IMR-90 (cell line): Measurements from ENCODE around the gene HASPIN. TPM values are rescaled to one million over a fixed set of nuclear protein-coding genes. Genes with fewer than 3 reads are reported as not detected.

Experiments
- ATAC-seq: fragments of 200-7000 bp; cut with Tn5 transposase; 2 replicates; pipeline ENCODE4 v1.9.1; 2020; ENCODE audit warnings: low read depth, mild to moderate bottlenecking, moderate library complexity
- BruUV-seq: library from RNA; stranded (reverse); fragments of 400-500 nt; replicated peaks from 2 replicates; lab custom pipeline; 2021; lab: Mats Ljungman, UMichigan
- CTCF ChIA-PET: fragments of 300-600 bp; formaldehyde crosslinking; extraction: SDS; loops from one replicate; lab custom pipeline; 2021; ENCODE audit warnings: antibody characterized with exemption; lab: Yijun Ruan, JAX
- POLR2A ChIA-PET: fragments of 300-600 bp; sonication (Branson Sonifier 250); formaldehyde crosslinking; loops from one replicate; lab custom pipeline; 2022; ENCODE audit warnings: antibody characterized with exemption; ENCODE audit not compliant: unreplicated experiment; lab: Charles Lee
- DNase-seq: peaks from one replicate; pipeline ENCODE4 v3.0.0; 2013
- H2AFZ ChIP-seq: replicated peaks from 2 replicates; pipeline ENCODE3; 2013; ENCODE audit warnings: low read length, mild to moderate bottlenecking; ENCODE audit not compliant: poor library complexity
- H2AK5ac ChIP-seq: 2 replicates; pipeline ENCODE4 v1.6.1; 2013; ENCODE audit warnings: low read depth, low read length, inconsistent platforms
- H2AK9ac ChIP-seq: replicated peaks from 2 replicates; pipeline ENCODE3; 2013; ENCODE audit warnings: mild to moderate bottlenecking, low read depth, low read length, moderate library complexity; ENCODE audit not compliant: poor library complexity
- H2BK120ac ChIP-seq: 2 replicates; pipeline ENCODE4 v1.6.1; 2013; ENCODE audit warnings: low read depth, low read length, inconsistent platforms
- H2BK15ac ChIP-seq: 3 replicates; pipeline ENCODE4 v1.6.1; 2013; ENCODE audit warnings: low read depth, low read length, inconsistent platforms
- H2BK20ac ChIP-seq: 2 replicates; pipeline ENCODE4 v1.6.1; 2013; ENCODE audit warnings: low read depth, mild to moderate bottlenecking, inconsistent platforms, low read length, moderate library complexity
- H2BK5ac ChIP-seq: 2 replicates; pipeline ENCODE4 v1.6.1; 2013; ENCODE audit warnings: mild to moderate bottlenecking, low read depth, low read length, inconsistent platforms; ENCODE audit not compliant: poor library complexity, severe bottlenecking
- H3K14ac ChIP-seq: replicated peaks from 2 replicates; pipeline ENCODE4 v1.6.1; 2013; ENCODE audit warnings: low read depth, low read length, inconsistent platforms
- H3K18ac ChIP-seq: 2 replicates; pipeline ENCODE4 v1.6.1; 2013; ENCODE audit warnings: low read depth, low read length, control low read depth
- H3K23ac ChIP-seq: 2 replicates; pipeline ENCODE4 v1.6.1; 2013; ENCODE audit warnings: low read depth, low read length, inconsistent platforms
- H3K27ac ChIP-seq: 2 replicates; pipeline ENCODE4 v1.5.1; 2013; ENCODE audit warnings: mild to moderate bottlenecking, control low read depth, low read length; ENCODE audit not compliant: insufficient read depth
- H3K27me3 ChIP-seq: 2 replicates; pipeline ENCODE4 v1.6.1; 2013; ENCODE audit warnings: low read length; ENCODE audit not compliant: control insufficient read depth, insufficient read depth
- H3K36me3 ChIP-seq: 2 replicates; pipeline ENCODE4 v1.6.1; 2013; ENCODE audit warnings: low read length, mixed read lengths; ENCODE audit not compliant: control insufficient read depth, insufficient read depth
- H3K4ac ChIP-seq: 2 replicates; pipeline ENCODE4 v1.6.1; 2013; ENCODE audit warnings: low read depth, low read length, inconsistent platforms
- H3K4me1 ChIP-seq: 2 replicates; pipeline ENCODE4 v1.6.1; 2013; ENCODE audit warnings: low read length, mixed read lengths; ENCODE audit not compliant: control insufficient read depth, insufficient read depth
- H3K4me2 ChIP-seq: 2 replicates; pipeline ENCODE4 v1.6.1; 2013; ENCODE audit warnings: low read depth, mild to moderate bottlenecking, control low read depth, low read length, moderate library complexity
- H3K4me3 ChIP-seq: 2 replicates; pipeline ENCODE4 v1.5.1; 2013; ENCODE audit warnings: low read depth, mild to moderate bottlenecking, control low read depth, low read length, moderate library complexity; ENCODE audit not compliant: insufficient read depth
- H3K56ac ChIP-seq: 2 replicates; pipeline ENCODE4 v1.6.1; 2013; ENCODE audit warnings: low read length, inconsistent platforms; ENCODE audit not compliant: insufficient read depth; ENCODE audit errors: extremely low read depth
- H3K79me1 ChIP-seq, 2 experiments: 2 replicates each; pipeline ENCODE4 v1.6.1; 2013; ENCODE audit warnings: low read length in 2 of 2, inconsistent platforms in 1 of 2, low read depth in 1 of 2
- H3K9ac ChIP-seq: 2 replicates; pipeline ENCODE4 v1.6.1; 2013; ENCODE audit warnings: low read depth, low read length, control low read depth
- H3K9me1 ChIP-seq: 2 replicates; pipeline ENCODE4 v1.6.1; 2013; ENCODE audit warnings: low read length, inconsistent platforms; ENCODE audit not compliant: insufficient read depth
- H3K9me3 ChIP-seq: 2 replicates; pipeline ENCODE4 v1.6.1; 2013; ENCODE audit warnings: low read length; ENCODE audit not compliant: control insufficient read depth, insufficient read depth
- H4K20me1 ChIP-seq: 2 replicates; pipeline ENCODE4 v1.6.1; 2013; ENCODE audit warnings: low read length, inconsistent platforms; ENCODE audit not compliant: insufficient read depth
- H4K5ac ChIP-seq: 2 replicates; pipeline ENCODE4 v1.6.1; 2013; ENCODE audit warnings: mild to moderate bottlenecking, low read depth, low read length, control low read depth
- H4K8ac ChIP-seq, 2 experiments: 2 replicates each; pipeline ENCODE4 v1.6.1; 2013; ENCODE audit warnings: low read depth in 2 of 2, low read length in 2 of 2, control low read depth in 1 of 2, inconsistent platforms in 1 of 2
- H4K91ac ChIP-seq: 2 replicates; pipeline ENCODE4 v1.6.1; 2013; ENCODE audit warnings: low read depth, low read length, inconsistent platforms; ENCODE audit not compliant: insufficient read depth
- BHLHE40 ChIP-seq: fragments of 150-350 bp; IDR thresholded peaks from 2 replicates; pipeline ENCODE4 v1.6.1; 2016; ENCODE audit warnings: mild to moderate bottlenecking, low read depth, low read length
- CEBPB ChIP-seq: IDR thresholded peaks from 2 replicates; pipeline ENCODE4 v1.6.1; 2012; ENCODE audit warnings: low read depth, low read length, improper control_type of control experiment
- CHD1 ChIP-seq: IDR thresholded peaks from 2 replicates; pipeline ENCODE4 v1.6.1; 2012; ENCODE audit warnings: low read depth, low read length, improper control_type of control experiment
- FOS ChIP-seq: fragments of 150-350 bp; IDR thresholded peaks from 2 replicates; pipeline ENCODE4 v1.6.1; 2016; ENCODE audit warnings: low read depth, low read length
- MAFK ChIP-seq: IDR thresholded peaks from 2 replicates; pipeline ENCODE4 v1.6.1; 2012; ENCODE audit warnings: low read depth, low read length, improper control_type of control experiment
- MXI1 ChIP-seq: IDR thresholded peaks from 2 replicates; pipeline ENCODE4 v1.6.1; 2012; ENCODE audit warnings: low read depth, mild to moderate bottlenecking, low read length, moderate library complexity, borderline replicate concordance
- NFE2L2 ChIP-seq: fragments of 150-350 bp; IDR thresholded peaks from 2 replicates; pipeline ENCODE4 v1.6.1; 2016; ENCODE audit warnings: low read depth, mild to moderate bottlenecking, low read length
- POLR2A ChIP-seq: IDR thresholded peaks from 2 replicates; pipeline ENCODE4 v1.6.1; 2012; ENCODE audit warnings: mild to moderate bottlenecking, low read depth, low read length
- RAD21 ChIP-seq: IDR thresholded peaks from 2 replicates; pipeline ENCODE4 v1.6.1; 2012; ENCODE audit warnings: low read length, improper control_type of control experiment
- RCOR1 ChIP-seq: IDR thresholded peaks from 2 replicates; pipeline ENCODE4 v1.6.1; 2012; ENCODE audit warnings: mild to moderate bottlenecking, low read length, improper control_type of control experiment; ENCODE audit not compliant: insufficient replicate concordance
- RFX5 ChIP-seq: IDR thresholded peaks from 2 replicates; pipeline ENCODE4 v1.8.0; 2012; ENCODE audit warnings: low read depth, mild to moderate bottlenecking, low read length, moderate library complexity
- SMC3 ChIP-seq: fragments of 150-350 bp; IDR thresholded peaks from 2 replicates; pipeline ENCODE4 v1.6.1; 2016; ENCODE audit warnings: low read depth, mild to moderate bottlenecking, antibody characterized with exemption, low read length, moderate library complexity
- WGBS, 2 experiments: methylation state at CpG; one replicate each; pipeline versions ENCODE4 v1.1.5 to v1.1.7; 2013; ENCODE audit warnings: missing lambda C conversion rate in 2 of 2; ENCODE audit not compliant: insufficient read length in 1 of 2; ENCODE audit errors: extremely low coverage in 2 of 2; 5-methylcytosine and 5-hydroxymethylcytosine counted together
- dilution Hi-C: fragments of 300-500 bp; cut with HindIII; formaldehyde crosslinking; loops from one replicate; pipeline ENCODE4 v1.14.3; 2018; ENCODE audit warnings: low sequenced_read_pairs; ENCODE audit not compliant: unreplicated experiment
- in situ Hi-C: fragments of 300-500 bp; cut with MboI; formaldehyde crosslinking; loops from 3 replicates; pipeline ENCODE4 v1.14.3; 2019; ENCODE audit warnings: low sequenced_read_pairs, inconsistent platforms, mixed read lengths
- intact Hi-C: fragments of 100-400 bp; cut with micrococcal nuclease; formaldehyde crosslinking; loops from 2 replicates; pipeline ENCODE4 v1.10.0; 2022
- polyA plus RNA-seq, 3 experiments: library from polyadenylated mRNA; depleted of rRNA; stranded (reverse); fragments of >200 nt; gene quantifications; 2 replicates each; pipeline ENCODE4 v1.2.3, GENCODE V29; 2012; ENCODE audit warnings: low replicate concordance in 1 of 3
- total RNA-seq: library from RNA; depleted of rRNA; stranded (reverse); fragments of >200 nt; gene quantifications from 2 replicates; pipeline ENCODE4 v1.2.3, GENCODE V29; 2012
- TF ChIP-seq, protein P1 (sequence below): fragments of 150-350 bp; IDR thresholded peaks from 2 replicates; pipeline ENCODE4 v1.6.1; 2017; ENCODE audit warnings: mild to moderate bottlenecking, antibody characterized with exemption, low read length, low read depth
- TF ChIP-seq, protein P2 (sequence below): conservative IDR thresholded peaks from 2 replicates; pipeline ENCODE4 v1.5.1; 2012; ENCODE audit warnings: mild to moderate bottlenecking, low read depth, low read length, improper control_type of control experiment
- TF ChIP-seq, protein P3 (sequence below): fragments of 150-350 bp; IDR thresholded peaks from 2 replicates; pipeline ENCODE4 v1.6.1; 2016; ENCODE audit warnings: low read depth, mild to moderate bottlenecking, low read length, moderate library complexity, borderline replicate concordance

The HASPIN gene
- total and polyA plus RNA-seq, 2 of the 4 experiments (the other 2 are of a cell fraction) = 2.2 to 4.3 TPM

DNA sequence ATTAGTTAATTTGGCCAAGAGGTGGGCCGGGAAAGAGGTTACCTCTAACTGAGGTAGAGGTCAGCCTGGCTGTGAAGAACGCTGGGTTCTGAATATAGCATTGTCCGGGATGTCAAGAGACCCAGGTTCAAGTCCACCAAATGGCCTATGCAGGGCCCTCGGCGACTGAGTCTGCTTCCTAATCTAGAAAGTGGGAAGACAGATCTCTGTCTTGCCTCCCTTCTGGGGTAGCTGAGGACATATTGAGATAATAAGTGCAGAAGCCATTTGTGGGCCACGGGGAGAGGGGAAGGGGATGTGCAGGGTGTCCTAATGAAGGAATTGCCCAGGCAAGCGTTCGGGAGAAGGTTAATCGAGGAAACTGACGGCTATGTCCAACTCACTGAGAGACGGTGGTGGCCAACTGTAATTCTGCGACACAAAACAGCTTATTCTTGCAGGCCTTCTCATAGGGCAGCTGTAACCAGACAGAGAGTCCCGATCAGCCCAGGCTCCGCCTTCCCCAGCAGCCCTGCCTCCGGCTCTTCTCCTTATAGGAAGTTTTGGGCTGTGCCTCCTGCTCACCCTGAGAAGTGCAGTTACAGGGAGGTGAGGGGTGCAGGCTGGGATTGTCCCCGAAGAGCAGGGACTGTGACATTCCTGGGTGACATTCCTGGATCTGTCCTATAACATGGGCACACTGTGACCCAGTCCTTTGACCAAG, 15.9 kb downstream of the HASPIN start:
- H4K8ac ChIP-seq = no peak overlapping the region
- CTCF ChIA-PET = interaction anchor here (1.3 kb wide), 1 partner anchor 10 kb away, joined by 4 read pairs; no protein-coding TSS in a partner anchor
- no peak for TF ChIP-seq FOS
- no peak for TF ChIP-seq RAD21
- TF ChIP-seq BHLHE40 = no peak
- TF ChIP-seq, protein P1, sequence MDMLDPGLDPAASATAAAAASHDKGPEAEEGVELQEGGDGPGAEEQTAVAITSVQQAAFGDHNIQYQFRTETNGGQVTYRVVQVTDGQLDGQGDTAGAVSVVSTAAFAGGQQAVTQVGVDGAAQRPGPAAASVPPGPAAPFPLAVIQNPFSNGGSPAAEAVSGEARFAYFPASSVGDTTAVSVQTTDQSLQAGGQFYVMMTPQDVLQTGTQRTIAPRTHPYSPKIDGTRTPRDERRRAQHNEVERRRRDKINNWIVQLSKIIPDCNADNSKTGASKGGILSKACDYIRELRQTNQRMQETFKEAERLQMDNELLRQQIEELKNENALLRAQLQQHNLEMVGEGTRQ = no peak
- TF ChIP-seq MXI1 = no peak
- TF ChIP-seq, protein P2, sequence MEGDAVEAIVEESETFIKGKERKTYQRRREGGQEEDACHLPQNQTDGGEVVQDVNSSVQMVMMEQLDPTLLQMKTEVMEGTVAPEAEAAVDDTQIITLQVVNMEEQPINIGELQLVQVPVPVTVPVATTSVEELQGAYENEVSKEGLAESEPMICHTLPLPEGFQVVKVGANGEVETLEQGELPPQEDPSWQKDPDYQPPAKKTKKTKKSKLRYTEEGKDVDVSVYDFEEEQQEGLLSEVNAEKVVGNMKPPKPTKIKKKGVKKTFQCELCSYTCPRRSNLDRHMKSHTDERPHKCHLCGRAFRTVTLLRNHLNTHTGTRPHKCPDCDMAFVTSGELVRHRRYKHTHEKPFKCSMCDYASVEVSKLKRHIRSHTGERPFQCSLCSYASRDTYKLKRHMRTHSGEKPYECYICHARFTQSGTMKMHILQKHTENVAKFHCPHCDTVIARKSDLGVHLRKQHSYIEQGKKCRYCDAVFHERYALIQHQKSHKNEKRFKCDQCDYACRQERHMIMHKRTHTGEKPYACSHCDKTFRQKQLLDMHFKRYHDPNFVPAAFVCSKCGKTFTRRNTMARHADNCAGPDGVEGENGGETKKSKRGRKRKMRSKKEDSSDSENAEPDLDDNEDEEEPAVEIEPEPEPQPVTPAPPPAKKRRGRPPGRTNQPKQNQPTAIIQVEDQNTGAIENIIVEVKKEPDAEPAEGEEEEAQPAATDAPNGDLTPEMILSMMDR = no peak
- TF ChIP-seq POLR2A = no peak
- TF ChIP-seq MAFK = no peak
- no peak for TF ChIP-seq CEBPB
- TF ChIP-seq, protein P3, sequence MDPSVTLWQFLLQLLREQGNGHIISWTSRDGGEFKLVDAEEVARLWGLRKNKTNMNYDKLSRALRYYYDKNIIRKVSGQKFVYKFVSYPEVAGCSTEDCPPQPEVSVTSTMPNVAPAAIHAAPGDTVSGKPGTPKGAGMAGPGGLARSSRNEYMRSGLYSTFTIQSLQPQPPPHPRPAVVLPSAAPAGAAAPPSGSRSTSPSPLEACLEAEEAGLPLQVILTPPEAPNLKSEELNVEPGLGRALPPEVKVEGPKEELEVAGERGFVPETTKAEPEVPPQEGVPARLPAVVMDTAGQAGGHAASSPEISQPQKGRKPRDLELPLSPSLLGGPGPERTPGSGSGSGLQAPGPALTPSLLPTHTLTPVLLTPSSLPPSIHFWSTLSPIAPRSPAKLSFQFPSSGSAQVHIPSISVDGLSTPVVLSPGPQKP = no peak
- no peak for TF ChIP-seq SMC3
- TF ChIP-seq NFE2L2 = no peak
- no peak for TF ChIP-seq CHD1
- TF ChIP-seq RFX5 = no peak
- TF ChIP-seq RCOR1 = no peak

More for the DNA sequence above, 15.9 kb downstream of the HASPIN start:
- Histone ChIP-seq H3K27me3 (peaks cover 9% of the 10 kb centered on the region; the same call in 1 of the 2 replicates), H2AK5ac (no peak overlapping the region), H4K20me1 (no peaks in the 10 kb centered on the region), H2BK120ac (no peak overlapping the region), H2BK20ac (no peak overlapping the region), H3K9me1 (no peaks in the 10 kb centered on the region), H3K36me3 (no peaks in the 10 kb centered on the region), H3K4ac (no peak overlapping the region), H3K27ac (no peak overlapping the region), H3K9me3 (no peaks in the 10 kb centered on the region), H3K79me1 (no peaks in the 10 kb centered on the region), H3K4me3 (no peak overlapping the region), H2AFZ (no peak overlapping the region), H2AK9ac (peak overlapping the region; percentile 18), H2BK5ac (no peak overlapping the region), H4K5ac (no peak overlapping the region), H3K18ac (no peak overlapping the region), H2BK15ac (no peak overlapping the region), H3K4me2 (no peak overlapping the region), H3K14ac (no peak overlapping the region), H3K23ac (no peak overlapping the region), H3K56ac (no peak overlapping the region), H4K91ac (no peak overlapping the region), H3K4me1 (peaks cover 5% of the 10 kb centered on the region; the same call in 1 of the 2 replicates), H3K9ac (no peak overlapping the region)
- ATAC-seq = no peak
- BruUV-seq = no TSS peak
- WGBS, 2 experiments = 82% methylated on average over 8 of the region's 16 CpGs; no CpG with 5 or more reads in 1 of the 2 experiments
- dilution Hi-C loops (no loop called here), in situ Hi-C loops (loop anchor here (5.0 to 25.0 kb wide), 2 partner anchors 88 to 273 kb away; no protein-coding TSS in a partner anchor), intact Hi-C loops (loop anchor here (2.0 to 10.0 kb wide), 4 partner anchors 63 to 695 kb away; no protein-coding TSS in a partner anchor)
- POLR2A ChIA-PET = interaction anchor here (0.7 kb wide), 1 partner anchor 86 kb away, joined by 13 read pairs; no protein-coding TSS in a partner anchor
- DNase-seq = no peak
